BJ (cell line): ENCODE data around the gene LMCD1. TPM values are rescaled to one million over a fixed set of nuclear protein-coding genes. Genes with fewer than 3 reads are reported as not detected.

Experiments
- CTCF ChIA-PET: fragments of 350-600 bp; formaldehyde crosslinking; extraction: SDS; loops from one replicate; lab custom pipeline; 2021; ENCODE audit warnings: antibody characterized with exemption, inconsistent platforms; lab: Yijun Ruan, JAX
- POLR2A ChIA-PET: fragments of 300-600 bp; sonication (Branson Sonifier 250); formaldehyde crosslinking; extraction: SDS; loops from one replicate; lab custom pipeline; 2021; ENCODE audit warnings: antibody characterized with exemption; lab: Charles Lee
- DNase-seq: peaks from one replicate; pipeline ENCODE4 v3.0.0-alpha.2; 2011; ENCODE audit warnings: low read depth
- H3K27me3 ChIP-seq: 2 replicates; pipeline ENCODE4 v1.6.0; 2011; ENCODE audit warnings: low read length; ENCODE audit not compliant: control insufficient read depth, insufficient read depth
- H3K36me3 ChIP-seq: 2 replicates; pipeline ENCODE4 v1.5.1; 2011; ENCODE audit warnings: low read length; ENCODE audit not compliant: control insufficient read depth, insufficient read depth
- H3K4me3 ChIP-seq: 2 replicates; pipeline ENCODE4 v1.5.1; 2011; ENCODE audit warnings: low read depth, mild to moderate bottlenecking, control low read depth, low read length
- CTCF ChIP-seq: IDR thresholded peaks from 2 replicates; pipeline ENCODE4 v1.5.1; 2011; ENCODE audit warnings: low read depth, mild to moderate bottlenecking, control low read depth, inconsistent platforms, low read length, moderate library complexity; ENCODE audit not compliant: insufficient read depth
- polyA plus RNA-seq: library from polyadenylated mRNA; depleted of rRNA; stranded (reverse); fragments of >200 nt; gene quantifications from 2 replicates; pipeline ENCODE4 v1.2.3, GENCODE V29; 2011

The LMCD1 gene
- polyA plus RNA-seq, 1 experiment = 168 TPM

GRCh38 chr3:8536096-8537056, 34.8 kb downstream of the LMCD1 start:
- CTCF ChIA-PET = interaction anchor here (1.1 kb wide), 1 partner anchor 56 kb away, joined by 3 read pairs; no protein-coding TSS in a partner anchor
- POLR2A ChIA-PET = interaction anchor here (0.6 kb wide), 1 partner anchor 36 kb away, joined by 3 read pairs; no protein-coding TSS in a partner anchor
- no peak for DNase-seq
- no peak overlapping the region for H3K4me3 ChIP-seq
- H3K27me3 ChIP-seq = no peaks in the 10 kb centered on the region
- TF ChIP-seq CTCF = no peak
- peaks cover 28% of the 10 kb centered on the region for H3K36me3 ChIP-seq

DNA sequence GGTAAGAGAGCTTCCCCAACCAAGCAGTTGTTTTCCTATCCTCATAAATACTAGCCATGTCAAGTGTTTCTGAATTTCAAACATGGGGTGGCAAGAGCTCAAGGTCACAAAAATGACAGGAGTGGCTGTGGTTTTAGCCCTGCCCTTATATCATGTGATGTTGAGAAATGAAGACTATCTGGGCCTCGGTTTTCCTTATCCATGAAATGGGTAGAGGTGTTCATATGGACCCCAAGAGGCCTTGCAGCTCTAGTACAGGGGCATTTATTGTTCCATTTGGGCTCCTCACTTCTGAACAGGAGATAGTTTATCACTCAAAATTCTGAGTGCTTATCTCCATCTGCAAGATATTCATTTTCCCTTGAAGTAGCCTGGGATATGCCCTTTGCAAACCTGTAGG, 35.8 kb downstream of the LMCD1 start:
- Histone ChIP-seq H3K27me3 (no peaks in the 10 kb centered on the region), H3K4me3 (no peak overlapping the region), H3K36me3 (peaks cover 35% of the 10 kb centered on the region)
- no peak for TF ChIP-seq CTCF
- ChIA-PET POLR2A (no interaction called here), CTCF (interaction anchor here (1.6 kb wide), 1 partner anchor 9 kb away, joined by 7 read pairs; no protein-coding TSS in a partner anchor)
- no peak for DNase-seq

DNA sequence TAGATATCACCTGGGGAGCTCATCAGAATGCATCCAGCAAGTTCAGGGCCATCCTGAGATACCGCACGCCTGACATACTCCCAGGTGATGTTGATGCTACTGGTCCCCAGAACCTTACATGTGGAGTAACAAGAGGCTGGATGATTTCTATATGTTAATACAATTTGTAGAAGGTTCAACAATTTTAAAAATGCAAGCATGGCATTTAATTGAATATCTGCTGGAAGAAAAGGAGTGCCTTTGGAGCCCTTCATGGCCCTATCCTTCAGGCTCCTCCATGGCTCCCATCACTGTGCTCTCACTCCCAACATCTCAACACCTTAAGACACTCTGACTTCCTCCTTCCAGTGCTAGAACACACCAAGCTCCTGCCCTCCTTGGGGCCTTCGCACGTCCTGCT, 36.6 kb downstream of the LMCD1 start:
- CTCF ChIA-PET = interaction anchor here (1.6 kb wide), 1 partner anchor 9 kb away, joined by 7 read pairs; no protein-coding TSS in a partner anchor
- H3K36me3 ChIP-seq = peaks cover 41% of the 10 kb centered on the region
- POLR2A ChIA-PET = no interaction called here
- TF ChIP-seq CTCF = no peak
- no peaks in the 10 kb centered on the region for H3K27me3 ChIP-seq
- H3K4me3 ChIP-seq = no peak overlapping the region
- no peak for DNase-seq

DNA sequence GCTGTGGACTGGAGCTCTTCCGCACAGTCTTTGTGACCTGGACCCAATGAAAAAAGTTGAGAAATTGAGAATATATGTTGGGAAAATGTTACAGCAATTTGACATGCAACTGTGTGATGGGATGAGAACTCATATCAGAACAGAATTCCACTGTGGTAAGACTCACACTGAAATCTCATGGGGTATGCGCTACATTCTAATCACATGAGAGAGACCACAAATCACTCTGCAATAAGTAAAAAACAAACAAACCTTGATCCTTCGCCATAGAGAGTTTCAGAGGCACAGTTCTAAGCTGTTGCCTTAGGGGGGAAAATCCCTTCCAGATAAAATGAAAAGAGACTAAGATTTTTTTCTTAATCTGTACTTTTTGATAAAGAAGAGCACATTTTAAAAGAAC, 37.3 kb downstream of the LMCD1 start:
- Histone ChIP-seq H3K4me3 (no peak overlapping the region), H3K27me3 (no peaks in the 10 kb centered on the region), H3K36me3 (peaks cover 43% of the 10 kb centered on the region)
- DNase-seq = no peak
- ChIA-PET POLR2A (no interaction called here), CTCF (interaction anchor here (1.6 kb wide), 1 partner anchor 8 kb away, joined by 7 read pairs; no protein-coding TSS in a partner anchor)
- no peak for TF ChIP-seq CTCF

DNA sequence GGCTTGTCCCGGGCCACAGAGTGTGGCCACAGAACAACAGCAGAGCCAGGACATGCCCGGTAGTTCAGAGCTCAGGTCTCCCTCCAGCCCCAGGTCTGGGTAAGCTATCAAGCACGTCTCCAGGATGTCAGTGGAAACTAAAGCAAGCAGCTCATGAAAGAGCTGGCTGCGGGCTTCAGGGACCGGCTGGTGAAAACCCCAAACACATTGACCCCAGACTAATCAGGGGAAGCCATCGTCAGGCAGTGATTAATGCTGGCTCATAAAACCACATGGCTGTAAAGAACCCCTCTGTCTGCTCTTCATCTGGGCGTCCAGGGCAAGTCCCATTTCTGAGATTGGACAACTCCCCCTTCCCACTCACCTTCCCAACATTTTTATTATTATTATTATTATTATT, 37.8 kb downstream of the LMCD1 start:
- no peak for DNase-seq
- Histone ChIP-seq H3K27me3 (no peaks in the 10 kb centered on the region), H3K4me3 (no peak overlapping the region), H3K36me3 (peaks cover 48% of the 10 kb centered on the region)
- no peak for TF ChIP-seq CTCF
- ChIA-PET POLR2A (no interaction called here), CTCF (interaction anchor here (1.1 kb wide), 1 partner anchor 83 kb away, joined by 3 read pairs; no protein-coding TSS in a partner anchor)
